WTC11 (cell line): ENCODE results near the gene SRMS.

ENCODE experiments used
- FOXP1 ChIP-seq: sonication (generic); formaldehyde crosslinking; IDR thresholded peaks from 2 replicates; pipeline ENCODE4 v1.8.0; 2022; ENCODE audit warnings: missing genetic modification reagents, mild to moderate bottlenecking, moderate library complexity, borderline replicate concordance
- NFYB ChIP-seq: sonication (generic); formaldehyde crosslinking; conservative IDR thresholded peaks from 2 replicates; pipeline ENCODE4 v1.8.0; 2022; ENCODE audit warnings: low read depth, missing genetic modification reagents
- TF ChIP-seq, protein P1 (sequence below): fragments of 200-600 bp; IDR thresholded peaks from 2 replicates; pipeline ENCODE4 v1.8.0; 2022; ENCODE audit warnings: antibody characterized with exemption
- TF ChIP-seq, protein P2 (sequence below): sonication (generic); formaldehyde crosslinking; IDR thresholded peaks from 2 replicates; pipeline ENCODE4 v1.8.1; 2022; ENCODE audit warnings: mild to moderate bottlenecking, moderate library complexity, missing genetic modification reagents
- TF ChIP-seq, protein P3 (sequence below): sonication (generic); formaldehyde crosslinking; IDR thresholded peaks from 2 replicates; pipeline ENCODE4 v1.8.0; 2023; ENCODE audit warnings: missing genetic modification reagents, mild to moderate bottlenecking, borderline replicate concordance
- TF ChIP-seq, protein P4 (sequence below): sonication (generic); formaldehyde crosslinking; IDR thresholded peaks from 2 replicates; pipeline ENCODE4 v1.8.0; 2022; ENCODE audit warnings: mild to moderate bottlenecking, missing genetic modification reagents
- TF ChIP-seq, protein P5 (sequence below): sonication (generic); formaldehyde crosslinking; IDR thresholded peaks from 2 replicates; pipeline ENCODE4 v1.8.0; 2022; ENCODE audit warnings: missing genetic modification reagents

DNA sequence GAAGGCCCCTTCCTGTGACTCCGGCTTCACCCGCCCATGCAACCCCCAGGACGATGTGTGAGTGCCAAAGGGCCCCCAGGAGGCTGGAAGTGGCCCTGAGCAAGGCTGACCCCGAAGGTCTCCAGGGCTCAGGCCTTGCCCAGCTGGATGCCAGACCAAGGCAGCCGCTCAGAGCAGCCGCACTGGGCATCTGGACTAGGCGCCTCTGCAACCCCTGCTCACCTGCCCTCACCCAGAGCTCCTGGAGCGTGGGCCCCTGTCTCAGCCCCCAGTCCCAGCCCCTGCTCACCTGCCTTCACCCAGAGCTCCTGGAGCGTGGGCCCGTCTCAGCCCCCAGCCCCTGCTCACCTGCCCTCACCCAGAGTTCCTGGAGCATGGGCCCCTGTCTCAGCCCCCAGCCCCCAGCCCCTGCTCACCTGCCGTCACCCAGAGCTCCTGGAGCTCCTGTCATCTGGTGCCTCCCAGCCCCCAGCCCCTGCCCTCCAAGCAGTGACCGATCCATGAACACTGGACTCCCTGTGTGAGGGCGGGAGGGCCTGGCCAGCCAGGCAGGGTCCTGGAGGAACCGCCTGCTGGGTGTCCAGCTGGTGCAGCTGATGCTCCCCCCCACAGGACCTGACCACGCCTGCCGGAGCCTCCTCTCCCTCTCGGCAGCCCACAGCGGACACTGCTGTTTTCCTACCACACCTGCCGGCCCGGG lies 1.1 kb downstream of the SRMS start:
- TF ChIP-seq NFYB (CRISPR knock-in tag) (no peak), FOXP1 (no peak)
- TF ChIP-seq, protein P1, sequence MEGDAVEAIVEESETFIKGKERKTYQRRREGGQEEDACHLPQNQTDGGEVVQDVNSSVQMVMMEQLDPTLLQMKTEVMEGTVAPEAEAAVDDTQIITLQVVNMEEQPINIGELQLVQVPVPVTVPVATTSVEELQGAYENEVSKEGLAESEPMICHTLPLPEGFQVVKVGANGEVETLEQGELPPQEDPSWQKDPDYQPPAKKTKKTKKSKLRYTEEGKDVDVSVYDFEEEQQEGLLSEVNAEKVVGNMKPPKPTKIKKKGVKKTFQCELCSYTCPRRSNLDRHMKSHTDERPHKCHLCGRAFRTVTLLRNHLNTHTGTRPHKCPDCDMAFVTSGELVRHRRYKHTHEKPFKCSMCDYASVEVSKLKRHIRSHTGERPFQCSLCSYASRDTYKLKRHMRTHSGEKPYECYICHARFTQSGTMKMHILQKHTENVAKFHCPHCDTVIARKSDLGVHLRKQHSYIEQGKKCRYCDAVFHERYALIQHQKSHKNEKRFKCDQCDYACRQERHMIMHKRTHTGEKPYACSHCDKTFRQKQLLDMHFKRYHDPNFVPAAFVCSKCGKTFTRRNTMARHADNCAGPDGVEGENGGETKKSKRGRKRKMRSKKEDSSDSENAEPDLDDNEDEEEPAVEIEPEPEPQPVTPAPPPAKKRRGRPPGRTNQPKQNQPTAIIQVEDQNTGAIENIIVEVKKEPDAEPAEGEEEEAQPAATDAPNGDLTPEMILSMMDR, result no peak
- TF ChIP-seq, protein P2, sequence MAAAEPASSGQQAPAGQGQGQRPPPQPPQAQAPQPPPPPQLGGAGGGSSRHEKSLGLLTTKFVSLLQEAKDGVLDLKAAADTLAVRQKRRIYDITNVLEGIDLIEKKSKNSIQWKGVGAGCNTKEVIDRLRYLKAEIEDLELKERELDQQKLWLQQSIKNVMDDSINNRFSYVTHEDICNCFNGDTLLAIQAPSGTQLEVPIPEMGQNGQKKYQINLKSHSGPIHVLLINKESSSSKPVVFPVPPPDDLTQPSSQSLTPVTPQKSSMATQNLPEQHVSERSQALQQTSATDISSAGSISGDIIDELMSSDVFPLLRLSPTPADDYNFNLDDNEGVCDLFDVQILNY (CRISPR knock-in tag), result no peak
- TF ChIP-seq, protein P3, sequence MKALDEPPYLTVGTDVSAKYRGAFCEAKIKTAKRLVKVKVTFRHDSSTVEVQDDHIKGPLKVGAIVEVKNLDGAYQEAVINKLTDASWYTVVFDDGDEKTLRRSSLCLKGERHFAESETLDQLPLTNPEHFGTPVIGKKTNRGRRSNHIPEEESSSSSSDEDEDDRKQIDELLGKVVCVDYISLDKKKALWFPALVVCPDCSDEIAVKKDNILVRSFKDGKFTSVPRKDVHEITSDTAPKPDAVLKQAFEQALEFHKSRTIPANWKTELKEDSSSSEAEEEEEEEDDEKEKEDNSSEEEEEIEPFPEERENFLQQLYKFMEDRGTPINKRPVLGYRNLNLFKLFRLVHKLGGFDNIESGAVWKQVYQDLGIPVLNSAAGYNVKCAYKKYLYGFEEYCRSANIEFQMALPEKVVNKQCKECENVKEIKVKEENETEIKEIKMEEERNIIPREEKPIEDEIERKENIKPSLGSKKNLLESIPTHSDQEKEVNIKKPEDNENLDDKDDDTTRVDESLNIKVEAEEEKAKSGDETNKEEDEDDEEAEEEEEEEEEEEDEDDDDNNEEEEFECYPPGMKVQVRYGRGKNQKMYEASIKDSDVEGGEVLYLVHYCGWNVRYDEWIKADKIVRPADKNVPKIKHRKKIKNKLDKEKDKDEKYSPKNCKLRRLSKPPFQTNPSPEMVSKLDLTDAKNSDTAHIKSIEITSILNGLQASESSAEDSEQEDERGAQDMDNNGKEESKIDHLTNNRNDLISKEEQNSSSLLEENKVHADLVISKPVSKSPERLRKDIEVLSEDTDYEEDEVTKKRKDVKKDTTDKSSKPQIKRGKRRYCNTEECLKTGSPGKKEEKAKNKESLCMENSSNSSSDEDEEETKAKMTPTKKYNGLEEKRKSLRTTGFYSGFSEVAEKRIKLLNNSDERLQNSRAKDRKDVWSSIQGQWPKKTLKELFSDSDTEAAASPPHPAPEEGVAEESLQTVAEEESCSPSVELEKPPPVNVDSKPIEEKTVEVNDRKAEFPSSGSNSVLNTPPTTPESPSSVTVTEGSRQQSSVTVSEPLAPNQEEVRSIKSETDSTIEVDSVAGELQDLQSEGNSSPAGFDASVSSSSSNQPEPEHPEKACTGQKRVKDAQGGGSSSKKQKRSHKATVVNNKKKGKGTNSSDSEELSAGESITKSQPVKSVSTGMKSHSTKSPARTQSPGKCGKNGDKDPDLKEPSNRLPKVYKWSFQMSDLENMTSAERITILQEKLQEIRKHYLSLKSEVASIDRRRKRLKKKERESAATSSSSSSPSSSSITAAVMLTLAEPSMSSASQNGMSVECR (CRISPR knock-in tag), result no peak
- TF ChIP-seq, protein P4, sequence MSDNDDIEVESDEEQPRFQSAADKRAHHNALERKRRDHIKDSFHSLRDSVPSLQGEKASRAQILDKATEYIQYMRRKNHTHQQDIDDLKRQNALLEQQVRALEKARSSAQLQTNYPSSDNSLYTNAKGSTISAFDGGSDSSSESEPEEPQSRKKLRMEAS (CRISPR knock-in tag), result no peak
- TF ChIP-seq, protein P5, sequence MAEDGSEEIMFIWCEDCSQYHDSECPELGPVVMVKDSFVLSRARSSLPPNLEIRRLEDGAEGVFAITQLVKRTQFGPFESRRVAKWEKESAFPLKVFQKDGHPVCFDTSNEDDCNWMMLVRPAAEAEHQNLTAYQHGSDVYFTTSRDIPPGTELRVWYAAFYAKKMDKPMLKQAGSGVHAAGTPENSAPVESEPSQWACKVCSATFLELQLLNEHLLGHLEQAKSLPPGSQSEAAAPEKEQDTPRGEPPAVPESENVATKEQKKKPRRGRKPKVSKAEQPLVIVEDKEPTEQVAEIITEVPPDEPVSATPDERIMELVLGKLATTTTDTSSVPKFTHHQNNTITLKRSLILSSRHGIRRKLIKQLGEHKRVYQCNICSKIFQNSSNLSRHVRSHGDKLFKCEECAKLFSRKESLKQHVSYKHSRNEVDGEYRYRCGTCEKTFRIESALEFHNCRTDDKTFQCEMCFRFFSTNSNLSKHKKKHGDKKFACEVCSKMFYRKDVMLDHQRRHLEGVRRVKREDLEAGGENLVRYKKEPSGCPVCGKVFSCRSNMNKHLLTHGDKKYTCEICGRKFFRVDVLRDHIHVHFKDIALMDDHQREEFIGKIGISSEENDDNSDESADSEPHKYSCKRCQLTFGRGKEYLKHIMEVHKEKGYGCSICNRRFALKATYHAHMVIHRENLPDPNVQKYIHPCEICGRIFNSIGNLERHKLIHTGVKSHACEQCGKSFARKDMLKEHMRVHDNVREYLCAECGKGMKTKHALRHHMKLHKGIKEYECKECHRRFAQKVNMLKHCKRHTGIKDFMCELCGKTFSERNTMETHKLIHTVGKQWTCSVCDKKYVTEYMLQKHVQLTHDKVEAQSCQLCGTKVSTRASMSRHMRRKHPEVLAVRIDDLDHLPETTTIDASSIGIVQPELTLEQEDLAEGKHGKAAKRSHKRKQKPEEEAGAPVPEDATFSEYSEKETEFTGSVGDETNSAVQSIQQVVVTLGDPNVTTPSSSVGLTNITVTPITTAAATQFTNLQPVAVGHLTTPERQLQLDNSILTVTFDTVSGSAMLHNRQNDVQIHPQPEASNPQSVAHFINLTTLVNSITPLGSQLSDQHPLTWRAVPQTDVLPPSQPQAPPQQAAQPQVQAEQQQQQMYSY (CRISPR knock-in tag), result no peak
